Activated CD8-positive, alpha-beta memory T cell treated with anti-CD3 and anti-CD28 coated beads, Interleukin-2, amount 50 U/mL, for 1 hour (primary cell): Measurements from ENCODE around the gene TMTC1.

Source experiments
- DNase-seq: peaks from one replicate; pipeline ENCODE4 v3.0.0-alpha.2; 2020; ENCODE audit errors: extremely low read depth

The TMTC1 gene

DNA sequence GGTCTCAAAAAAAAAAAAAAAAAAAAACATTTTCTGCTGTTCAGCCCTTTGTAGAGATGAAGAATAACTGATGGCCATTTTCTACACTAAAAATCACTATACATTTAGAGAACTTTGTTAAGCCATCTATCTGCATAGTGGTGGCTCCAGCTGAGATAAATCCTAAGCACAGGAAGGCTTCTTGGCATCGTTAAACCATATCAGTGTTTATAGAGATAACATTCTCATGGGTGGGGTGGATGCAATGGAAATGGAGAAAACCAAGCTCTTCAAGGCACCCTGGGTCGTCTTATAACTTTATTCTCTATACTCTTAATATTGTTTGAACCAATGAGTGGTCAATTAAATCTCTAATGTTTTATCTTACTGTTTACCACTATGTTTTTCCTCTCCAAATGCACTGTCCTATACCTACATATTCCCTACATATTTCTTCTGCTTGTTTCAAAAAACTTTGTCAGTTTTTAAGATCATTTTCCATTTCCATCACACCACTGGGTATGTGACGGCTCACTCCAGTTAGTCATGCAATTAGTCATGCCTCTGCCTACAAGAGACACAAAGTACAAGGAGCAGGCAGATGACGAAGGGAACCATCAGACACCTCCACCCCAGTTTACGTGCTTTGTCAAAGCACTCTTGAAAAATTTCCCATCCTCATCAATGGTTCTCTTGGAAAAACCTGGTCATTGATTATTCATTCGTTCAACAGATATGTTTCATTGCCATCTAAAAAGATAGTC, 166.9 kb downstream of the TMTC1 start:
- no peak for DNase-seq

DNA sequence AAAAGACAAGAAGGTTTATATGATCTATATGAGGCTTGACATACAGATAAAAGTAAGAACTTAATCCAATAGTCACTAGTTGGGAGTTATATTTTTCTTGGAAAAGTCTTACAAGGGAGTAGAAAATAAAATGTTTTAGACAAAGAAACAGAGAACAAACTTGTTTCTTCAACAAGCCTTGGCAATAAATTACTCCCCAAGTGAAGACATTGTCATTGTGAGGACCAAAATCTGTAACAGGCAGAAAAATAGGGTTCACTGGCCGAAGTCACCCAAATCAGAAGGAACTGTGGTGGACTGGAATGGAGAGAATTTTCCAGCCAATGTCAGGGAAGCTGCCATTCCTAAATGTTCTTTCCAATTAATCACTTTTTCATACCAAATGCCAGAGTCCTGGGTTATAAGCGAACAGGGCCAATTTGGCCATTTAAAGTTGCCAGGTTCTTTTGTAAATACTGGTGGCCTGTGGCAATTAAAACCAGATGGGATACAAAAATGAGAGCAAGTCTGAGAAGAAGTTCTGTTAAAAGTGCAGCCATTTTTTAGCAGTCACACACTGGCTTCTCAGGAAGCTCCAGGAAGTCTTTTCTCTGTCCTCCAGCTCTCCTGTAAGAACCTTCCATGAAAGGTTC, 168.9 kb downstream of the TMTC1 start:
- no peak for DNase-seq

DNA sequence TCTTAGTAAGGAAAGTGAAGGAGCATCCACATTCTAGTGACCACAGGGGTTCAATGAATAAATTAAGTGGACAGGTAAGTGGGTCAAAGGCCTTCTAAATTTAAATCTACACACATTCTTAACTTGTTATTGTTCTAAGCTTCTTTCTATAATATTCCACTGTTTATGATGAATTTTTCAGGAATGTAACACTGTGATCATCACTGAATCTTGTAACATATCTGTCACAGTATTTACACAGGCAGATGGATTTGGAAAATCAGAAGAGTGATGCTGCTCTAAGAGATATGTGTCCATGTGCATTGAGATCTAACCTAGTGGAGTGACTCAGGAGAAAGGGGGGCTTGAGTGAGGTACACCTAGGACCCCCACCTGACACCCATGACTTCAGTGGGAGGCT, 170.8 kb downstream of the TMTC1 start:
- no peak for DNase-seq

- no peak for DNase-seq
Measured at GRCh38 chr12:29611906-29612305, 171.8 kb downstream of the TMTC1 start.

DNA sequence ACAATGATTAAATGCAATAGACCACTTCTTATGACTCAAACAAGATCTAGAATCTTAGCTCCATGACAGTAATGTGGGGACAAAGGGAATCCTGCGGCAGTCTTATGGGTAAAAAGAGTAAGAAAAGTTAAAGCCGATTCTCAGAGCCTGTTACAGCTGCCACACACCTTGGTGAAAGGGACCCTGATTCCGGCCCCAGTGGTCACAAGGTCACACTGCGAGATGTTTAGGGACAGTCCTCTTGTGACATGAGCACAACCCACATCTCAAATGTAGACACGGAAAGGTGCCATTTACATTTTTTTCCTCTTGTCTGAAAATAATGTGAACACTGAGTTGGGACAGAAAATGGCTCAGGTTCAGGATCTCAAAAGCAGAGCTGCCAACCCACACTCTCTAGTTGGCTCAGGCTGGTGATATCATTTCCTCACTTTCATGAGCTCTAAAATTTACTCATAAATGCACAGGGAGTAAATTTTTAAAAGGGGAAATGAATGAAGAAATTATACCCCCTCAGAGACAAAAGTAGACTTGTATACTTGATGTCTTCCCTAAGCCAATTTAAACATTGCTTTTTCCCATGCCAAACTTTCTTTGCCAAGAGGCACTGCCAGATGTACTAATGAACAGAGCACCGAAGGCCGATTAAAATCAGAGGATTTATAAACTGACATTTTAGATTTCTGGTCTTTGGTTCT, 173.1 kb downstream of the TMTC1 start:
- no peak for DNase-seq

DNA sequence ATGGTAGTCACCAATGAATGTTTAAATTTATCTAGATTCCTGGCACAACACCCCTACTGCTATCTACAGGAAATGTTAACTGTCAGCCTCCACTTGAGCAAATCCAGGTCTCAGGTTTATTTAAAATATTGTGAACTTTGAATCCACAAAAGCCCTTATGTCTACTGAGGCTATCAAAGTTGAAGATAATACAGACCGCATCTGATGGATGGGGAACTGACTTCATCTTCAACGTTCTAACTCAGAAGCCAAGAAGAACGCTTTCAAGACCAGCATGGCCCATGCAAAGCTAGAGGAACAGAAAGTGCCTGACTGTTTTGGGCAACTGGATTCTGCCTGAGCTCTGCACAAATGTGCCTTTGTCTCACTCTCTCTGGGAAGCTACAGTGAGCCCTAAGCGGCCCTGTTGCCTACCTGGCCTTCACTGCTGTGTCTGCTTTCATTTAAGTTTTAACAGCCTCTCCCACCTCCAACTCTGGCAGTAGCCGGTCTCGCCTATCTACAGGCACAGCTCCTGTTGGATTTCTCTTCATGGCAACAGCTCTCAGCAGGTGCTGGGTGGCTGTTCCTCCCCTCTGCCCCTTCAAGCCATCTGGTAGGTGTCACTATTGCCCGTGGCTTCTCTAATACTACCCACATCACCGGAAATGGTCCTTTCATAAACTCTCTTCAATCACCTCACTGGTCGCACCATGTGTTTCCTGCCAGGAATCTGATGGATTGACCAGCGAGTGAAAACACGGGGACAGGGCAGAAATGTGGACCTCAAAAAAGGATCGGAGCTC, 174.1 kb downstream of the TMTC1 start:
- no peak for DNase-seq

- no peak for DNase-seq
Measured at GRCh38 chr12:29608581-29608980, 175.2 kb downstream of the TMTC1 start.

GRCh38 chr12:29599381-29599780, 184.4 kb downstream of the TMTC1 start:
- no peak for DNase-seq

DNA sequence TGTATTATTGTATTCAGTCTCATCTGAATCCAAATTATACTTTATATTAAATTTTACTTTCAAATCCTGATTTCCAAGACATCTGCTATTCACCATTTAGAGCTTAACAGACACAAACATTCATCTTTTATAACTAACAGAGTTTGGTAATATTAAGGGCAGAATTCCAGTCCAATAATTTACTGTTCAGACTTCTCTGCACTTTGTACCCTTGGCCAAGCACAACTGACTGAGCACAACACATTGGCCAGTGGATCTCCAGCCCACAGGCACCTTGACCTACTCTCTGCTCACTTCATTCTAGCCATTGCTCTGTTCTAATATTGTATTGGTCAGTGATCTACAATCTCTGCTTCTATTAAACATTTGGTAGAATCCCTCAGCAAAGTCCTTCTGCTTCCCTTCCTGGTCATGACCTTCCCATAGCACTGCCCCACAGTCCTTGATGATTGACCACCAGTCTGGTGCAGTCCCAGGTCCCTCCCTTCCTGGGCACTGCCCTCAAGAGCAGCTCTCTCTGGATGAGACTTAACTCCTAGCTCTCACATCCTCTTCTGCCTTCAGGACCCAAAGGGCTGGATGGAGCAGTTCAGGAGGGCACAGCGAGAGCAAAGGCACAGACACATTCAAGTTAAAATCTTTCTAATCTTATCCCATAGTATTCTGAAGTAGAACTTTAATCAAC, 188.5 kb downstream of the TMTC1 start:
- DNase-seq = no peak

GRCh38 chr12:29593001-29593400, 190.7 kb downstream of the TMTC1 start:
- DNase-seq = no peak

- no peak for DNase-seq
Measured at GRCh38 chr12:29591140-29592020, 192.4 kb downstream of the TMTC1 start.

GRCh38 chr12:29589851-29590250, 193.9 kb downstream of the TMTC1 start:
- no peak for DNase-seq

DNA sequence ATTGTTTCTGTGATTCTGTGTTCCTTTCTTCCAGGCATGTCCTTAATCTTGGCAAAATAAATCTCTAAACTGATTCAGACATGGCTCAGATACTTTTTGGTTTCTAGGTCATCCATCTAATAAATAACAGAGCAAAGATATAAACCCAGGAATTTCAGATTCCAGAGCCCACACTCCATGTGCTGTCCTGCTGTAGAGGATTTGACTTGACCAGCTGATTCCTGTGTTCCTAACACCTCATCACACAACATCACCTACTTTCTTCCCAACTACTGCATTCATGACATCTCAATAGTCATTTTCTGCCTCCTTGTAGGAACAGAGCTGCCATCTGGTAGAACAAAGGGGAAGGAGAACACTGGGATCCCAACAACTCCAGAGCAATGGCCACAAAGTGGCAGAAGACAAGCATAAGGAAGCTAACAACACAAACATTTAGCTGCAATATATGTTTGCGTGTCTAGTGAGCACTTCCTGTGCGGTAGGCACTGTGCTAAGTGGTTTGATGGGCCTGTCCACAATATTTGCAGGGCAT, 194.4 kb downstream of the TMTC1 start:
- no peak for DNase-seq

DNA sequence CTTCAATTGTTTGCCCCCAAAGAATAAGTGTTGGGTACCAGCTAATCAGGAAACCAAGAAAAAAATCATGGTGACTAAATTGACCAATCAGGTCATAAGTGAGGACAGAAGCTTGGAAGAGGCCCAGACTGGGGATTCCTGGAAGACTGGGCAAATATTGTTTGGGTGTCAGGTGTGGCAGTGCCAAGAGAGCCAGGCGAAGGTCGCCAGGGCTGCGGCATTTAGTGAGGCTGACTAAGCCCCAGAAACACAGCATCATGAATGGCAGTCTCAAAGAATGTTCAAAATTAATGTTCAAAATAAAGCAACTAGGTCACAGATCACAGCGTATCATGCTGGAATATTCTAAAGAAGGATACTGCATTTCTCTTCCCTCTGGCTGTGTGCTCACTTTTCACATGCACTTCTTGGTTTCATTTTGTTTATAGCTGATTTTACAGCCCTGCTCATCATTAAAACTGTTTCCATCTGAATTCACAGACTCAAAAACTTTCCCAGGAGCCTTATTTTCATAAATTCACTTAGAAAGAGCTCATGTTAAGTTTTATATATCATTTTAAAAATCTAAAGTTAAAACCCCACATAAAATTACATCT, 201.0 kb downstream of the TMTC1 start:
- no peak for DNase-seq

GRCh38 chr12:29582146-29582545, 201.6 kb downstream of the TMTC1 start:
- no peak for DNase-seq

GRCh38 chr12:29581631-29582030, 202.1 kb downstream of the TMTC1 start:
- no peak for DNase-seq

- no peak for DNase-seq
Measured at GRCh38 chr12:29580971-29581370, 202.8 kb downstream of the TMTC1 start.

GRCh38 chr12:29578731-29579130, 205.0 kb downstream of the TMTC1 start:
- no peak for DNase-seq

GRCh38 chr12:29578070-29578469, 205.7 kb downstream of the TMTC1 start:
- DNase-seq = no peak

- no peak for DNase-seq
Measured at GRCh38 chr12:29574500-29574899, 209.2 kb downstream of the TMTC1 start.
